ENCODE measurements around the gene YDJC.
"Not testable (repeated sequence)": the region's sequence is repeated elsewhere in the genome, so short reads cannot be mapped to it uniquely, and the experiment has no call there.

The YDJC gene

GRCh38 chr22:21629255-21630149, at the start of gene YDJC:
Gene YDJC (minus strand): TSS chr22:21630022. CDS start chr22:21630014, 8 bp downstream.
- peak; percentile 98 for DNase-seq

- no peak for DNase-seq
Observed at GRCh38 chr22:21679383-21679782, 49.6 kb upstream of the YDJC start.

DNA sequence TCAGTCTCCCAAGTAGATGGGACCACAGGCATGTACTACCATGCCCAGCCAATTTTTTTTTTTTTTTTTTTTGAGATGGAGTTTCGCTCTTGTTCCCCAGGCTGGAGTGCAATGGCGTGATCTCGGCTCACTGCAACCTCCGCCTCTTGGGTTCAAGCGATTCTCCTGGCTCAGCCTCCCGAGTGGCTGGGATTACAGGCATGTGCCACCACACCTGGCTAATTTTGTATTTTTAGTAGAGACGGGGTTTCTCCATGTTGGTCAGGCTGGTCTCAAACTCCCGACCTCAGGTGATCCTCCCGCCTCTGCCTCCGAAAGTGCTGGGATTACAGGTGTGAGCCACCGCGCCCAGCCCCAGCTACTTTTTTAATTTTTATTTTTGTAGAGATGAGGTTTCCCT, 49.0 kb upstream of the YDJC start:
- DNase-seq = not testable (repeated sequence)

DNA sequence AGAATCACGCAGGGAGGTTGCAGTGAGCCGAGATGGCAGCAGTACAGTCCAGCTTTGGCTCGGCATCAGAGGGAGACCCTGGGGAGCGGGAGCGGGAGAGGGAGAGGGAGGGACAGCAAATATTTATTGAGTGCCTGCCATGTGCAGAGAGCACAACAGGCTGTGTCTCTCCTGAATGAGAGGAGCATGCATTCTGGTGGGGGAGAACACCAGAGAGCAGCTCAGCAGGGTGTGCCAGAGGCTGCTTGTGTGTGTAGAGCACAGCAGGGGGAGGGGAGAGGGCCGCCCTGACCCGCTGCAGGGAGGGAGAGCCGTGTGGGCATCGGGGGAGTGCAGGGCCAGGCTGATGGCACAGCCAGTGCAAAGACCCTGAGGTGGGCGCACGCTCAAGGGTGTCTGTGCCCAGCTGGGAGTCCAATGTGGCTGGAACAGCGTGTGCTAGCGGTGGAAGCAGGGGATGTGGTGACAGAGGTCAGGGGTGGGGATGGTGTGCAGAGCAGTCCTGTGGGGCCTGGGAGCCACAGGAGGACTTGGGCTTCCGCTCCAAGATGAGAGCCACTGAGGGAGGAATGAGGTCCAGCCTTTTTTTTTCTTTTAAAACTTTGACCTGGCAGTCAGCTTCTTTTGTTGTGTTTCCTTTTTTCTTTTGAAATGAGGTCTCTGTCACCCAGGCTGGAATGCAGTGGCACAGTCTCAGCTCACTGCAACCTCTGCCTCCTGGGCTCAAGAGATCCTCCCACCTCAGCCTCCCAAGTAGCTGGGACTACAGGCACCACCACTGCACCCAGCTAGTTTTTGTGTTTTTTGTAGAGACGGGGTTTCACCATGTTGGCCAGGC, 48.0 kb upstream of the YDJC start:
- no peak for DNase-seq

DNA sequence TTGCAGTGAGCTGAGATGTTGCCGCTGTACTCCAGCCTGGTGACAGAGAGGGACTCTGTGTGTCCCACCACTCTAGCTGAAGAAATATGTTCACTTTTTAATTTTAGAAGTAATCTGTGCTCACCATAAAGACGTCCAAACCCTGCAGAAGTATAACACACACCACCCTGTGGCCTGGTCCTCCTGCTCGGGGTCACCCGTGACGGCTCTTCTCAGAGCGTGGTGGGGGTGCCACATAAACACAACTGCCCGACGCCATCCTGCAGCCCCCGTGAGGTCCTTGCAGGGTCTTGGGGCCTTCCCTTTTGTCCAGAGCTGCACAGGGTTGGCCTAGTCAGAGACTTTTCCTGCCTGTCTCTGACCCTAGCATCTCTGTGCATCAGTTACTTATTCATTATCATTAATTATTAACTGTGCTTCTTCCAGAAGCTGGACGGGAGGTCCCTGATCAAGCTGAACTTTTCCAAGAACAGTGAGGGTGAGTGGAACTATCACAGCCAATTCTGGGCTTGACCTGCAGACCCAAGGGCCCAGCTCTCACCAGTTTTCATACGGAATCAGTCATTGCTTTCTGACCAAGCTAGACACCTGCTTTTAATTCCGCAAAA, 44.9 kb upstream of the YDJC start:
- no peak for DNase-seq

GRCh38 chr22:21673534-21674321, 43.9 kb upstream of the YDJC start:
- no peak for DNase-seq

GRCh38 chr22:21672107-21672629, 42.3 kb upstream of the YDJC start:
- no peak for DNase-seq

- no peak for DNase-seq
Observed at GRCh38 chr22:21669026-21669425, 39.2 kb upstream of the YDJC start.

DNA sequence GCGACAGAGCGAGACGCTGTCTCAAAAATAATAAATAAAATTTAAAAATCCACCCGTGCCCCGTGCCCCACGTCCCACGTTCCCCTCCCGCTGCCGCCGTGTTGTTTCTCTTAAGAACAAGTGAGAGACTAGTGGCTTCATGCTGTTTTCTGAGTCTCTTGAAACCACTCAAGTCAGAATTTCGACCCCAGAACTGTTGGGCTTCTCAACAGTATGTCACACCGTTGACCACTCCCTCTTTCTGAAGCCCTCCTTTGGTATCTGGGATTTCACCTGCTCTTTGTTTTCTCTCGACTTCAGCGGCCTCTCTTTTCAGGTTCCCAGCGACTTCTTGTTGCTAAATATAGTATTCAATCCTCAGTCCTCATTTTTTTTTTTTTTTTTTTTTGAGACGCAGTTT, 37.0 kb upstream of the YDJC start:
- DNase-seq = no peak

DNA sequence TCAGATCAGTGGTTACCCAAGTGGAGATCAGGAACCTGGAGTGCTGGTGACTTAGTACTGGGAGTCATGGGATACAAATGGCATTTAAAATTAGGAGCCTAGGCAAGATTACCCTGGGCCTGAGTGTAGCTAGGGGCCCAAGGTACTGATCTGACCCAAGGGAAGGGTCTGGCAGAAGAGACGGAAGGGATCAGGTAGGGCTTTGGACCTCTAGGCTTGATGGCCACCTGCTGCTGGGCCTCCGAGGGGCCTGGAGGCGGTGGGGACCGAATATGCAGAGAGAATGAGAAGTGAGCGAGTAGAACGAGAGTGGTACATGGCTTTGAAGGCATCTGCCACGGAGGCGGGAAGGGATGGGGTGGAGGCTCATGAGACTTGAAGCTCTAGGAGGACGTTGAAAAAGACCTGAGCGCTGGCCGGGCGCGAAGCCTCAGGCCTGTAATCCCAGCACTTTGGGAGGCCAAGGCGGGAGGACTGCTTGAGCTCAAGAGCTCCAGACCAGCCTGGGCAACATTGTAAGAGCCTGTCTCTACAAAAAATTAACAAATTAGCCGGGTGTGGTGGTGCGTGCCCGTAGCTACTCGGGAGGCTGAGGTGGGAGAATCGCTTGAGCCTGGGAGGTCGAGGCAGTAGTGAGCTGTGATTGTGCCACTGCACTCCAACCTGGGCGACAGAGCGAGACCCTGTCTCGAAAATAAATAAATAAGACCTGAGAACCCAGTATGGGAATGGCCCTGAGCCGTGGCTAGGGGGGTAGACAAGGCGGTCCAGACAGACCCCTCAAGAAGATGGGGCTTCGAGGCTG, 35.4 kb upstream of the YDJC start:
- no peak for DNase-seq

DNA sequence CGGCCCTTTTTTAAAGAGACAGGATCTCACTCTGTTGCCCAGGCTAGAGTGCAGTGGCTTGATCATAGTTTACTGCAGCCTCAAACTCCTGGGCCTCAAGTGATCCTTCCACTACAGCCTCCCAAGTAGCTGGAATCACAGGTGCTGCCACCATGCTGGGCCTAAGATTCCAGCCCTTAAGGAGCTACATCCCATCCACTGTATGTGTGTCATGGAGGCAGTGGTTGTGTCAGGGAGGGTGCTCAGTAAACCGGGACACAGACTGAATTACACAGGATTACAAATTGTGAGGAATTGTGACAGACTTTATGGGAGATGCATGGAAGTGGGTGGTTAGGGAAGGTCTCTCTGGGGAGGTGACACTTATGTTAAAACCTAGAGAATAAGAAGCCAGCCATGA, 33.9 kb upstream of the YDJC start:
- no peak for DNase-seq

DNA sequence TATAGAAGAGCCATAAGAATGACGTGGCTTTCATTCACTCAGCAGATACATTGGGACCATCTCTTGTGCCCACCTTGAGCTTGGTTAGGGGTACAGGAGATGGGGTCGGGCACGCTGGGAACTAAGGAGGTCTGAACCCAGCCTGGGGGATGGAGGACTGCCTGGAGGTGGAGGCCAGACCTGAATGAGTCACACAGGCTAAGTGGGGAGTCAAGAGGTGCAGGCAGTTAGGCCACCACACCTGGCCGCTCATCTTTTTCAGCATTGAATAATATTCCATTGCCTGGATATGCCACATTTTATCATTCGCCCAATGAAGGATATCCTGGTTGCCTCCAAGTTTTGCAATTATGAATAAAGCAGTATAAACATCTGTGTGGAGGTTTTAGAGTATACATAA, 32.2 kb upstream of the YDJC start:
- no peak for DNase-seq

DNA sequence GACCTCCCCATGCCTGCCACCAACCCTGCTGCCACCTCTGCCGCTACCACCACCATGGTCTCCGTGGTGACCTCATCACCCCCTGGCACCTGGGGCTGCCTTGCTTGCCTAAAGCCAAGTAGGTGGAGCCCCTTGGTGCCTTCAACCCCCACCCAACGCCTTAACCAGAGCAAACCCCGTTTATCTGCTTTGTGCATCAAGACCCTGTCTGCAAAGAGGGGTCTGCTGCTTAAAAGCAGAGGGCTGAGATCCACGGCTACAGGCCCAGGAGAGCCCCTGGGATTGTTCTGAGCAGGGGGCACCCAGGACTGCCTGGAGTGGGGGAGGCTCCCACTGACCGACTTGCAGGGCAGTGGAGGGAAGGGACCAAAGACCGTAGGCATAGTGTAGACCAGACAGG, 31.1 kb upstream of the YDJC start:
- DNase-seq = no peak

- DNase-seq = no peak
Observed at GRCh38 chr22:21659864-21660525, 30.2 kb upstream of the YDJC start.

DNA sequence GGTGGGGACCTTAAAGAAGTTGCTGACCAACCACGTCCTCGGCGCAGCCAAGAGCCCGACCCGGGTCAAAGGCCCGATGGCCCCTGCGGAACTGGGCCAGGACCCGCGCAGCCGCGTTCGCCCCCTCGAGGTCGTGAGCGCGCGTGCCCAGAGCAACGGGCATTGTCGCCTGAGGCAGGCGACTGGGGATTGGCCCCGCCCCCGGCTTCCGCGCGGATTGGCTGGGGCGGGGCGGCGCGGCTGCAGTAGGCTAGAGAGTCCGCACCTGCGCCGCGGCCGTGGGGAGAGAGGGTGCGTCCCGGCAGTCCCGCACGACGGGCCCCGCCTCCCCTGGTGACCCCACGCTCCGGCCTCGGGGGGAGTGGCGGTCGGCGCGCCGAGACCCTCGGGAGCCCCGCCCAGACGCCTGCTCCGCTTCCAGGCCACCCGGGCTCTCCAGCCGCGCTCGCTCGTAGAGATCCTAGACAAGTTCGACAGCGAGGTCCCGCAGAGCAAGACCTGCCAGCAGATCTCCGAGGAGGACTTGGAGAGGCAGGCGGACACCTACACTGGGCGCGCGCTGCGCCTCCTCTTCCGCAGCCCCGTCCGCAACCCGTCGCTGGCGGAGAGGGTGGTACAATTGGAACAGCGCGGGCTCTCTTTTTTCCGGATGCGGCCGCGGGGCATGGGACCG, 27.7 kb upstream of the YDJC start:
- DNase-seq = peak; percentile 90

- no peak for DNase-seq
Observed at GRCh38 chr22:21657020-21657359, 27.2 kb upstream of the YDJC start.

DNA sequence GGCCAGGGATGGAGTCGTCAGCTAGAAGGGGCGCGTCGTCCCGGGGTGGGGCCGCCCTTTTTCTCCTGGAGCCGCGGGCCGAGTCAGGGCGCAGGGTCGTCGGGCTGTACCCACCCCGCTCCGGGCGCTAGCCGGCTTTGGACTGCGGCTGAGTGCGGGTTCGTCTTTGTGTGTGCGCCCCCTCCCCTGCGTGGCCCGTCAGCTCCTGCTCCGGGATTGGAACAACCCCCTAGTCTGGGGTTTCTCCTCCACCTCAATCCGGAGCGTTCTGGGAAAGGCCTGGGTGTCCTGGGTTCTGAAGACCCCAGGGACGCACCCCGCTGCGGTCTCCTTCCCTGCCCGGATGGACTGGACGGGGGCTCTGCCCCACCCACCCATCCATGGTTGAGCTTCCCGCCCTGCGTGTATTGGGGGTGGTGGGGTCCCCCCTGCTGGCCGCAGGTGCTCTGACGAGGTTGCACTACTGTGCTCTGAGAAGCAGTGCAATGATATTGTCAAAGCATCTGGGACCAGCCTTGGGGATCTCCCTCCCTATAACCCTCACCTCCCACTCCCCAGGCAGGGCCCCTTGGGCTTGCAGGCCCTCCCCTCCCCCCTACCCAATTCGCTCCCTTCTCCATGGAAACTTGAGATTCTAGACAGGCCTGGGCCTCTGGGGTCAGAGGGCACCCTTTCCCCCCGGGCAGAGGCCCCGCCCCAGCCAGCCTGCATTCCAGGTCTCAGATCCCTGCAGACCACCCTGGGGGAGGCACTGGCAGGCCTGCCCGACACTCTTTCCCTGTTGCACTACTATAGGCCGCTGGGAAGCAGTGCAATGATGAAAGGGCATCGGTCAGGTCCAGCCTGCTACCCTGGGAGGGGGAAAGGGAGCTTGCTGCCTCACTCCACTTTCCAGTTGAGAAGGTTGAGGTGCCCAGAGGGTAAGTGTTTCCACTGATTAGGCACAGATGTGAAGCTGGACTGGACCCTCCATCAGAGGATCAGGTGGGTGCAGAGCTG, 23.0 kb upstream of the YDJC start:
- DNase-seq = no peak

DNA sequence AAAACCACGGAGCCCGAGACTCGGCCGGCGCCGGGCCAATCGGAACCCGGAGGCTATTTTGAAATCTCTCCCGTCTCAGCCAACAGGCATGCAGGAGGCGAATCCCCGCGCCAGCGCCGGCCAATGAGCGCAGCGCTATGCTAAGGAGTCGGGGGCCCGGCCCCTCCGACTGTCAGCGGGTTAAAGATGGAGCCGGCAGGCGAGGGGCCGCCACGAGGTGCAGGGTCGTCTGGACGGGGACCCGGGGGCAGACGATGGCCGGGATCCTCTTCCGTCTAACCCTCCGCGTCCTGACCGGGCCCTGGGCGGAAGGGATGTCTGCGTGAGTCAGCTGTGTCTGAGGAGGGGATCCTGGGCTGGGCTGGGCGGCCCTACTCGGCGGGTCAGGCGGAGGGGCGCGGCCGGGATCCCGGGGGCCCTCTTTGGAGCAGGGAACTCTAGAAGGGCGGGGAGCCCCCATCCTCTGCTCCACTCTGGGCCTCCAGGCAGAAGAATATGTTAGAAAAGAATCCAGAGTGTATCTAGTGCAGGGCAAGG, 22.3 kb upstream of the YDJC start:
- DNase-seq = peak; percentile 96

DNA sequence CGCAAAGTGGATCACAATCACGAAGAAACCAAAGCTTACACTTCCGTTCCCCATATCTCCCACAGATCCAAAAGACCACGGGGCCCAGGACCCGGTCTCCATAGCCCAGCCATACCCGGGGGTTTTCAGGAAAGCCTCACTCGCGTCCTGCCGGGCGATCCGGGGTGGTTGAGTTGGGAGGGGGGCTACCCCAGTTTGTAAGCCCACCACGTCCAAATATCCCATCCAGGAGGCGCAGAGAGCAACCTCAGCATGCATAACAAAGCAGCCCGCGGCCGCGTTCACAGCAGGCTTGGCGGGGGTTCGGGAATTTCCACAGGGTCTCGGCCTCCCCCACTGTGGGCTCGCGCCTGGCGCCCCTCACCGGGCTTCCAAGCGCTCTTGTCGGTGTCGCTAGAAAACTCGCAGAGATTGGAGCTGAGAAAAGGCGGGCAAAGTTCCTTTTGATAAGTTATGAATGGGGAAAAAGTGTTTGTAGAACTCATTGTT, 21.7 kb upstream of the YDJC start:
- no peak for DNase-seq
